Stomach (tissue), 9 donors: ENCODE results near the gene CCDC141. TPM values are rescaled to one million over a fixed set of nuclear protein-coding genes. Genes with fewer than 3 reads are reported as not detected.

Experiments used
- DNase-seq, 2 donors: peaks; one replicate each; pipeline versions ENCODE4 v3.0.0 to v3.0.0-alpha.2; 2013 to 2019
- H3K27ac ChIP-seq, 5 donors: fragments of 200-600 bp in 4 of 5; sonication (generic) in 4 of 5; one replicate each; pipeline ENCODE4 v1.5.1; 2013 to 2019; ENCODE audit warnings: mild to moderate bottlenecking in 1 of 5, moderate library complexity in 1 of 5
- H3K27me3 ChIP-seq, 3 donors: fragments of 200-600 bp; sonication (generic); one replicate each; pipeline ENCODE4 v1.5.1; 2017 to 2019; ENCODE audit warnings: mixed run types in 1 of 3
- H3K36me3 ChIP-seq, 4 donors: fragments of 200-600 bp; sonication (generic); 1 replicate in 3 of 4; 2 replicates in 1 of 4; pipeline ENCODE4 v1.5.1; 2016 to 2019
- H3K4me1 ChIP-seq, 4 donors: fragments of 200-600 bp; sonication (generic); one replicate each; pipeline ENCODE4 v1.5.1; 2016 to 2019
- H3K4me3 ChIP-seq, 4 donors: fragments of 200-600 bp; sonication (generic) in 3 of 4; one replicate each; pipeline ENCODE4 v1.5.1; 2016 to 2019; ENCODE audit warnings: mild to moderate bottlenecking in 1 of 4
- H3K9me3 ChIP-seq, 4 donors: fragments of 200-600 bp; sonication (generic); one replicate each; pipeline ENCODE4 v1.5.1; 2016 to 2019
- CTCF ChIP-seq, 7 experiments: fragments of 450-650 bp in 4 of 7; fragments of 200-600 bp in 3 of 7; sonication (generic) in 3 of 7; IDR thresholded peaks; one replicate each; pipeline ENCODE4 v1.5.1; 2016 to 2019; ENCODE audit warnings: antibody characterized with exemption in 7 of 7, control low read depth in 2 of 7, mild to moderate bottlenecking in 1 of 7
- EP300 ChIP-seq: sonication (generic); formaldehyde crosslinking; IDR thresholded peaks from one replicate; pipeline ENCODE4 v1.6.1; 2017; ENCODE audit warnings: antibody characterized with exemption
- POLR2A ChIP-seq, 4 donors: fragments of 450-650 bp; IDR thresholded peaks; one replicate each; pipeline ENCODE4 v1.6.1; 2016; ENCODE audit warnings: antibody characterized with exemption in 4 of 4, control low read depth in 2 of 4, mild to moderate bottlenecking in 1 of 4, moderate library complexity in 1 of 4
- POLR2AphosphoS5 ChIP-seq, 3 donors: sonication (generic); formaldehyde crosslinking; IDR thresholded peaks; one replicate each; pipeline ENCODE4 v1.6.1; 2016; ENCODE audit warnings: antibody characterized with exemption in 3 of 3
- WGBS, 5 donors: extraction: QIAGEN DNeasy Blood & Tissue Kit in 3 of 5; methylation state at CpG; one replicate each; pipeline versions ENCODE4 v1.1.5 to v1.1.7; 2013 to 2018; 5-methylcytosine and 5-hydroxymethylcytosine counted together
- intact Hi-C: fragments of 100-400 bp; cut with DNase I; formaldehyde crosslinking; loops from one replicate; pipeline ENCODE4 v1.15.1; 2023; ENCODE audit warnings: low total_unique reads
- polyA plus RNA-seq, 3 donors: library from polyadenylated mRNA; stranded (reverse); fragments of 200-250 nt; gene quantifications; one replicate each; pipeline ENCODE4 v1.2.3, GENCODE V29; 2013
- total RNA-seq, 5 donors: library from RNA; depleted of rRNA; stranded (reverse); fragments of >200 nt; gene quantifications; one replicate each; pipeline versions ENCODE4 v1.1.0 to v1.2.3, GENCODE V29; 2014 to 2016
- donor health status: healthy with polysubstance abuse.
- donor health status: Bipolar disorder and iron deficiency.
- donor health status: healthy.

Gene CCDC141
- total and polyA plus RNA-seq, 8 donors, result 0.10 to 12.5 (median 1.2) TPM; not detected in 1

GRCh38 chr2:178895171-178895570 lies 154.8 kb downstream of the CCDC141 start:
- TF ChIP-seq CTCF (IDR thresholded peaks at IDR 0.05) (no peak), EP300 (no peak), POLR2A (IDR thresholded peaks at IDR 0.05) (no peak), POLR2AphosphoS5 (IDR thresholded peaks at IDR 0.05) (no peak)
- Histone ChIP-seq H3K4me1 (peaks cover 0 to 5% (median 0%) of the 10 kb centered on the region in 4 donors), H3K27ac (no peak overlapping the region), H3K36me3 (no peaks in the 10 kb centered on the region), H3K9me3 (no peaks in the 10 kb centered on the region), H3K4me3 (no peak overlapping the region), H3K27me3 (no peaks in the 10 kb centered on the region)
- no peak for DNase-seq
- intact Hi-C loops, result no loop called here
- WGBS, 5 donors, result 81 to 91% (median 83%) methylated on average over 2 of the region's 2 CpGs

- Histone ChIP-seq H3K9me3 (no peaks in the 10 kb centered on the region), H3K4me1 (peaks cover 0 to 5% (median 0%) of the 10 kb centered on the region in 4 donors), H3K27ac (no peak overlapping the region), H3K36me3 (no peaks in the 10 kb centered on the region), H3K4me3 (no peak overlapping the region), H3K27me3 (no peaks in the 10 kb centered on the region)
- intact Hi-C loops, result no loop called here
- 72 to 82% (median 75%) methylated on average over 5 of the region's 5 CpGs for WGBS, 5 donors
- no peak for TF ChIP-seq POLR2A (IDR thresholded peaks at IDR 0.05)
- TF ChIP-seq EP300, result no peak
- no peak for TF ChIP-seq POLR2AphosphoS5 (IDR thresholded peaks at IDR 0.05)
- no peak for TF ChIP-seq CTCF (IDR thresholded peaks at IDR 0.05)
- no peak for DNase-seq
These were observed 156.9 kb downstream of the CCDC141 start for GRCh38 chr2:178892751-178893625.

GRCh38 chr2:178891959-178892485 lies 157.9 kb downstream of the CCDC141 start:
- H3K27ac ChIP-seq, result no peak overlapping the region
- H3K27me3 ChIP-seq, result no peaks in the 10 kb centered on the region
- H3K36me3 ChIP-seq, result no peaks in the 10 kb centered on the region
- peaks cover 0 to 5% (median 0%) of the 10 kb centered on the region in 4 donors for H3K4me1 ChIP-seq
- no peak overlapping the region for H3K4me3 ChIP-seq
- intact Hi-C loops, result no loop called here
- DNase-seq, result no peak
- TF ChIP-seq CTCF (IDR thresholded peaks at IDR 0.05), result no peak
- TF ChIP-seq POLR2AphosphoS5 (IDR thresholded peaks at IDR 0.05), result no peak
- TF ChIP-seq EP300, result no peak
- no peak for TF ChIP-seq POLR2A (IDR thresholded peaks at IDR 0.05)
- whole genome bisulfite sequencing, 5 donors, result 81 to 87% (median 86%) methylated on average over 5 of the region's 5 CpGs
- H3K9me3 ChIP-seq, result no peaks in the 10 kb centered on the region

- H3K4me1 ChIP-seq, result peaks cover 0 to 5% (median 0%) of the 10 kb centered on the region in 4 donors
- peak; percentile 52 to 83 for DNase-seq
- H3K4me3 ChIP-seq, result no peak overlapping the region
- WGBS, 5 donors, result 29 to 35% (median 31%) methylated on average over 3 of the region's 3 CpGs
- intact Hi-C loops, result no loop called here
- no peaks in the 10 kb centered on the region for H3K36me3 ChIP-seq
- no peak overlapping the region for H3K27ac ChIP-seq
- no peaks in the 10 kb centered on the region for H3K27me3 ChIP-seq
- no peaks in the 10 kb centered on the region for H3K9me3 ChIP-seq
- no peak for TF ChIP-seq EP300
- no peak for TF ChIP-seq POLR2AphosphoS5 (IDR thresholded peaks at IDR 0.05)
- TF ChIP-seq POLR2A (IDR thresholded peaks at IDR 0.05), result no peak
- peak in 5 of 7 experiments; percentile 76 to 97 (median 96) for TF ChIP-seq CTCF (IDR thresholded peaks at IDR 0.05)
These were observed 158.5 kb downstream of the CCDC141 start for GRCh38 chr2:178891265-178891958.
